HG03520 (cell line): ENCODE measurements around the gene GRIK3.

Experiments
- ATAC-seq: cut with Tn5 transposase; IDR thresholded peaks from one replicate; pipeline ENCODE4 v1.9.1; 2021; ENCODE audit warnings: mild to moderate bottlenecking, moderate library complexity; ENCODE audit not compliant: unreplicated experiment

Gene GRIK3

DNA sequence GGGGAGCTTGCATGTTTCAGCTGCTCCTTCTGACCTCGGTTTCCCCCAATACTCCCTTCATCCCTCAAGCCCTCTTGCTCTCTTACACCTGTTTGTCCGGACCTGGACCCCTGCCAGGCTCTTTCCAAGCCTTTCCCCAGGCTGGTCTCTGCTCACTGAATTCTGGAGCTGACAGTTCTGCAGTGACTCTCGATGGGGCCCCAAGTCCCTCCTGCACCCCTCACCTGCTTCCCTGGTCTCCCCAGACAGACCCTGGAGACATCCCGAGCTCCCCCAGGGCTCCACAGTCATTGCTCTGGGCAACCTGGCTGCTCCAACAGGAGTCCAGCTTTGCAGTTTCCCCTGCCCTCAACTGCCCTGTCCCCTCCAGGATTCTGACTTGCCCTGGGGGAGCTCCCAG is 198.6 kb downstream of the GRIK3 start:
- no peak for ATAC-seq

DNA sequence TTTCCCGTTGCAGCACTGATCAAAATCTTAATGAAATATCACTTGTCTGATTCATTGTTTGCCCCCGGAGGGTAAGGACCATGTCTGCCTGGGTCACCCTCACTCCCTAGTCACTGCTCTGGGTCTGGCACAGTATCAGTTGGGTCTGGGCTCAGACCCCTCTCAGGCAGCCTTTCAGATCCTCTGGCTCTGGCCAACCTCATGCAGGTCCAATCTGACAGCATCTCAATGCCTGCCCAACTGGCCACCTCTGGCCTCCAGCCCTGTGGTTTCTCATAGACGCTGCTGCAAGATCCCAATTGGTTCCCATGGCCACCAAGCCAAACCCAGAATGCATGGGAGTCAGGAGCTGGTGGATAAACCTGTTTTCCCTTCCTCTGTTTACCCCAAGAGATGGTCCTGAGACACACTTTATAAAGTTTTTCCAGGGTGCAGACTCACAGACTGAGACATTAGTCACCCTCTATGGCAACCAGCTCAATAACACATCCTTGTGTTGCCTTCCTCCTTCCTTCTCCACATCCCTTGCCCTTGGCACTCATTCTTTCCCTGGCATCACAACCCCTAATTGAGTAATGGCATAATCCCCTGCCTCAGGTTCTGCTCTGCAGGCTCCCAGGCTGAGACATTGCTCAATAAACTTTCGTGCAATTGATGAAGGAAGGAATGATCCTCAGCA is 199.2 kb downstream of the GRIK3 start:
- no peak for ATAC-seq

DNA sequence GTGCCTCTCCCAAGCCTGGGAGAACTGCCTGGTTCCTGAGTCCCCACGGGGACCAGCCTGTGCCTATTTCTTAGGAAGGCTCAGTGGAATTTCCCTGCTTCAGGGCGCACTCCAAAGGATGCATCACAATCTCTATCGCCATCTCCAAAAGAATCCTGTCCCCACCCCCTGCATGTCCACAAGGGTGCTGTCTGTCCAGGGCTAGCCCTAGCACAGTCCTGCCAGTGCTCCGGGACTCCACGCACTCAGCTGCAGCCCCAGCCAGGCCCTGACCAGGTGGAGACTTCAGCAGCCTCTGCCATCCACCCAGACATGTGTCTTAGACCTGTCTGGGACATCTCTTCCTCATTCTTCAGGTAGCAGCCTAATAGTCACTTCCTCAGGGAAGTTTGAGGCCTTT is 199.7 kb downstream of the GRIK3 start:
- no peak for ATAC-seq

DNA sequence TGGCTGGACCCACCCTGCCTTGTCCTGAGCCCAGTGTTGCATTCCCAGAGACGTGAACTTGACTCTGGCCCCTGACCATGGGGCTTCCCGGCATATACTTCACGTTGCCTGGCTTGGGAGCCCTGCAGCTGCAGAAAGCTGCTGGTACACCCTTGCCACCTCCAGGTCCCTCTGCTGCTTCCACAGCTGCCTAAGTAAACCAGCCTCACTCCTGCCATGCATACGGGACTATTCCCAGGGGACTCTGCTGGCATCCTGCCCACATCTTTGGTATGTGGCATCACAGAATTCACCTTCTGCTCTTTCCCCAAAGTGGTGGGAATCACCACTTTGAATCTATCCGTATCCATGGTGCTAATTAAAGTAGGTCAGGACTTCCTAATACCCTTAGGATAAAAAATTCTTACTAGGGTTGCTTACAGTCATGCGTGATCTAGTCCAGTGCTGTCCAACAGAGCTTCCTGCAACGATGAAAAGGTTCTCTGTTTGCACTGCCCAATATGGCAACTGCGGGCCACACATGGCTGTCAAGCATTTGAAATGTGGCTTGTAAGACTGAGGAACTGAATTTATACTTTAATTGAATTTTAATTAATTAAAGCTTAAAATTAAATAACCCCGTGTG is 203.0 kb downstream of the GRIK3 start:
- no peak for ATAC-seq

DNA sequence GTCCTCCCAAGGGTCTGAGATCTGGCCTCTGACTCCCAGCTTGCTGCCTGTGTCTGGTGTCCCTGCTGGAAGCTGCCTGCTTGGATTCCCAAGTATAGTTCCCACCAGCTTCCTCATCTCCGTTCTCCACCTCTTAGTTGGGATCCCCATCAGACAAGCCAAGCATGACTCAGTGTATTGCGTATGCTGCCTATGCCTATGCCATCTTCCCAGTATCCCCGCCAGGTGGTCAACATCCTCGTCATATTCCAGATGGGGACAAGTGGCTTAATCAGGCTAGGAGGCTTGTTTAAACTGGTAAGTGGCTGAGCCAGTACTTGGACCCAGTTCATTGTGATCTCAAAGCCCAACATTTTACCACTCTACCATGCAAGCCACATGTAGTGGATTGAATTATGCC is 204.4 kb downstream of the GRIK3 start:
- ATAC-seq: no peak

DNA sequence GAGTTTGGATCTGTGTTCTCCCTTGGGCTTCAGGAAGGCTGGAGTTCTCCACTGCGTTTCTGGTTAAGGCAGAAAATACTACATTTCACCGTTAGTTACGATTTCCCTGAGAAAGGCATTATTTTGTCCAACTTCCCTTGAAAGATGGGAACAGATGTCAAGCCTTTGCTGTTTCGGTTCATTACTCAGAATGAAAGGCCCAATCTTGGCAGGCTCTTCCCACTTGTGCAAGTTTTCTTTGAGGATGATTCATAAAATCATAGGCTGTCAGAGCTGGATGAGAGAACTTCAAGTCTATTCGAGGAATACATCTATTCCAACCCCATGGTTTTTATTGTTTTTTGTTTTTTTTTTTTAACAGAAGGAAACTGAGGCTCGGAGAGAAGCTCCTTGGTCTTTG is 205.2 kb downstream of the GRIK3 start:
- no peak for ATAC-seq

DNA sequence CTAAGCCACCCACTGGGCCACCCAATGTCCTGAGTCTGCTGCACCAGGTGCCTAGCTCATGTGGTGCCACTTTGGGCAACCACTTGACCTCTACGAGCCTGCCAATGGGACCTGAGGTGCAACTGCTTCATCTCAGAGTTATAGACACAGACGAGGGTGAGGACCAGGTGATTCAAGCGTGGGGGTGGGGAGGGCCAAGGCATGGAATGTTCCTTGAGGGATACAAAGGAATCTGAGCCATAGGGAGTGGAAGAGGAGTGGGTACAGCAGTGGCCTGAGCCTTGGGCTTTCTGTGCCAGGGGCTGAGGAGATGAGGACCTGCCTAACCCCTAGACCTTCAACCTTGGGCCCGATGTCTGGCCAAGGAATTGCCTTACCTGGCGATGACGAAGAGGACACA is 209.1 kb downstream of the GRIK3 start:
- no peak for ATAC-seq

DNA sequence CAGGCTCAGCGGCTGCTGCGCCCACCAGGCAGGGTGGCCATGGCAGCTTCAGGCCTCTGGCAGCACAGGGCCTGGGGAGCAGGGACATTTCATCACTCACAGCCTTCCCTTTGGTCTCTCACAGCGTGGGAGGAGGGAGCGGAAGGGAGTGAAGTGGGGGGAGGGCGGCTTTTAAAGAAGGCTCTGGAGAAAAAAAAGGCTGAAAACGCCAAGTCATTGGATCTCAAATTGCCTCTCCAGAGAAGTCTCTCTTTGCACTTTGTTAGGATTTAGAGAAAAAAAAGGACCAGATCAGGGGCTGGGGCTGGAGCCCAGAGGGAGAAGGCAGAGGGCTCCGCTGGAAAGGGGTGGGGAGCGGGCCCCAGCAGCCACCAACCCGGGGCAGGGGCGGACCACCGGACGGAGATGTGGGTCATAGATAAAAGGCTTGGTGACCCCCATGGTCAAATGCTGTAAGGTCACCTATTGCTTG is 209.9 kb downstream of the GRIK3 start:
- no peak for ATAC-seq

DNA sequence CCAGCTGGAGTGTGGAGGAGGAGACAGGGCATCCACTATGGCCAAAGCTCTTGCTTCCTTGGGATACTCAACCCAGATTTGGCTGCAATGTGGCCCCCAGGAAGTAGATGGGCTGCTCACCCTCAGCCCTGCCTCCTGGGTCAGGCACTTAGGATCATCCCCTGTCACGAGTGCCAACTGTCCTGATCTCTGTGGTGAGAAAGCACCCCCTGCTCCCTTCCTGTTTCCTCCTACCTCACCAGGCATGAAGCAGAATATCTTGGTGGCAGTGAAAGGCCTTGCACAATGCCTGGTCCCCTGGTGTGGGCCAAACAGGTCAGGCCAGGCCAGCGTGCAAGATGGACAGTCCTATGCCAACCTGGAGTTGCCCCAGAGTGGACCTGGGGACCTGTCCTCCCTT is 211.7 kb downstream of the GRIK3 start:
- ATAC-seq: no peak

DNA sequence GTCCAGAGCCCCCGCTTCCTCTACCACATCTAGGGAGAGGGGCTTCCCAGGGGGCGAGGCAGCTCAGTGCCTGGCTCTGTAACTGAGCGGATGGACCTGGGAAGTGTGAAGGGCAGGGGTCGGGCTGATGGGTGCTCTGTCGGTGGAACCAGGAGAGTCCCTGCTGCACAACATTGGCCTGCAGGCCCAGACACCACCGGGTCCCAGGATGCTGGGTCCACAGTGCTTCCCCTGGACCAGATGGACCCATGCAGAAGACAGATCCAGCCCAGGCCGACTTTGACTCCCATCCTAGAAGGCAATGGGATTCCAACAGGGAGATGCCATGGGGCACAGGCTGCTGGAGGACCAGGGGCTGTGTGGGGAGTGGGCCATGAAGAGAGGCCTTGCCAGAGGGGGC is 212.9 kb downstream of the GRIK3 start:
- ATAC-seq: no peak

DNA sequence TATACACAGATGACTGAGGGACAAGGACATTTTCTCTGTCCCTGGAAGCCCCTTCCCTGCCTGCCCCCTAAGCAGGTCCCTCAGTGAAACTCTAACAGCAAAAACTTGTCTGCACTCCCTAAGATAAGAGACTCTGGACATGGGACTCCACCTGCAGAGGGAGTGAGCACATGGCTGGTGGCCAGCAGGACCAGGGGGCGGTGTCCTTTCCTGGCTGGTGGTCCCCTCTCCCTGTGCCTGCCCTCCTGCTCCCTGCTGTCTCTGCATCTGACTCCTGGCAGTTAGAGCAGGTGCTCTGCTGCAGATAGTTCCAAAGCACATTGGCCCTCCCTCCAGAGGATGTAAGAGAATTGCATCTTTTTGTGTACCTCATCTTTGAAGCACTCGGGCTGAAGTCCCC is 215.5 kb downstream of the GRIK3 start:
- ATAC-seq: no peak

DNA sequence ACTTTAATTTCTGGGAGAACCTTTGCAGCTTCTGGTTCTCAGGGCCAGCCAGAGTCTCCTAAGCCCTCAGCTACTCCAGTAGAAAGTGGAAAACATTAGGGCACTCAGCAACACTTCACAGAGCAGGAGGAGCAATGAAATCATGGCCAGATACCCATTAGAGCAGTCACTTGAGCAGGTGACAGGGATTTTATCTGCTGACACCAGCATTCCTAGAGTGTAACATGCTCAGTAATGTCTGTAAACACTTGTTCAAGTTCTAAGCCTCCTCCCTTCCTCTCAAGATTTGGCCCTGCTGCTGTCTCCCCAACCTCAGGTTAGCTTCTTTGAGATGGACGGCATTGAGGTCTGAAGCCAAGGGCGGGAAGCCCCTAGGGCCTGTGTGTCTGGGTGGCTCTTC is 218.0 kb downstream of the GRIK3 start:
- ATAC-seq: no peak

DNA sequence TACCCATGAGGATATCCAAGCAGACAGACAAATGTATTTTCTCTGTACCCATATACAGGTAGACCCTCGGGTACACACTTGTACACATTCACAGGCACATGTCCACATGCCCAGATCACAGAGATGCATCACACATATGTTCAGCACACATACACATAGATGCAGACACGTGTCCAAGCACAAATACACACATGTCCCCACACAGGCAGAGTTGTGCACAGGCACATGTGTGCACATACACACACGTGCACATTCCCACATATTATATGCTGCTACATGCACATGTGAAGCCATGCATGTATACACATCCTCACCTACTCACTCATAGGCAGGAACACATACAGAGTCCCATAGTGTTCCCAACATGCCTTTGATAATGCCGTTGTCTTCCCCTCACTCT is 219.5 kb downstream of the GRIK3 start:
- ATAC-seq: no peak

DNA sequence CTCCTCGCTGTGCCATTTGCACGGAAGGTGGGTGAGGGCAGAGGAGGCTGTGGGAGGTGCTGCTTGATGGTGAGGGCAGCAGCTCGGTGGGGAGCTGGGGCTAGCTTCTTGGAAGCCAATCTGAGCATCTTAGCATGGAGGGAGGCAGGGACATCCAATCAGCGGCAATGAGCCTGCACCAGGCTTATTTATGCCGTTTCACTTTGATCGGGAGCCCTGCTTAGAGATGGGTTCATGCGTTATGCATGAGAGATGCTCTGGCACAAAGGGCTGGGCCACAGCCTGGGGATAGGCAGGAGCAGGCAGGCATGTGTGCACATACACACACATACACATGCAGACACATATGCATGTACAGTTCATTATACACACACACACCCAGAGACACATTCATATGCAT is 220.2 kb downstream of the GRIK3 start:
- no peak for ATAC-seq

DNA sequence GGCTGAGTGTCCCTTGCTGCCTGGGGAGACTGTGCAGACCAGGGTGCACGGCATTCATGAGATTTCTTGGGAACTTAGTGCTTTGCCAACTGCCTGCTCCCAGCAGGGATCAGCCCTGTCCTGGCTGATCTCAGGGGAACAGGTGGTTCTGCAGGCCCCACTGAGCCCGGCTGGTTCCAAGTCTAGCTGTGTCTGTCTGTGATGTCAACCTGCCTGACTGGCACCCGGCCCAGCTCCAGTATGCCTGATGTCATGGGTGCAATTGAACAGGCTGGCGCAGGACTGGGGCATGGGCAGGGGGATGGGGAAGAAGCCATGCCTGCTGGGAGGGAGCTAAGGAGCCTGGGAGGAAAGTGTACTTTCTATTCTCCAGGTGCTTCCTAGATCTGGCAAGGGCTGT is 227.1 kb downstream of the GRIK3 start:
- ATAC-seq: no peak

DNA sequence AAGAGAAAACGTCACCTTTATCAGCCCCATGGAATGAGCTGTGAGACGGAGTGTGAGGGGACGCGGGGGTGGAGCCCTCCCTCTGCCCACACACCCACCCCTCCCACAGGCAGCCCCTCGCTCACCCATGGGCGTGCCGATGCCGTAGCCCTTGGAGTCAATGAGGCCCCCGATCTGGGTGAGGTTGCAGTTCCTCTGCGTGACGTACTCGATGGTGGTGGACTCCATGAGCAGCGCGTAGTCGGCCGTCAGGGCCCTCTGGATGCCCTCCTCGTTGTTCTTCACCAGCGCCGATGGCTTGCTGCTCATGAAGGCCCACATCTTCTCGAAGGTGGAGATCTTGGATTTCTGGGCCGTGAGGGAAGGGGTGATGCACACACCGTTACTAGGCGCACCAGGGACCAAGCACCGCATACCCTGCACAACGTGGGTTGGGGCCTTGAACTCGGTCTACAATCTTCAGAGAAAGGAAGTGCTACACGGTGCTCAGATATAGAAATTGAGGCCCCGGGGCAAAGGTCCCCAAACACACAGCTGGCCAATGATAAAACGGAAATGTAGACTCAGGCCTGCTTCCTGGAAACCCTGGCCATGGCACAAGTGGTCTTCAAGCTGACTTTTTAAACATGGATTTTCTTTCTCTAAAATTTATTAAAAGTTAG is 228.2 kb downstream of the GRIK3 start:
- ATAC-seq: no peak

DNA sequence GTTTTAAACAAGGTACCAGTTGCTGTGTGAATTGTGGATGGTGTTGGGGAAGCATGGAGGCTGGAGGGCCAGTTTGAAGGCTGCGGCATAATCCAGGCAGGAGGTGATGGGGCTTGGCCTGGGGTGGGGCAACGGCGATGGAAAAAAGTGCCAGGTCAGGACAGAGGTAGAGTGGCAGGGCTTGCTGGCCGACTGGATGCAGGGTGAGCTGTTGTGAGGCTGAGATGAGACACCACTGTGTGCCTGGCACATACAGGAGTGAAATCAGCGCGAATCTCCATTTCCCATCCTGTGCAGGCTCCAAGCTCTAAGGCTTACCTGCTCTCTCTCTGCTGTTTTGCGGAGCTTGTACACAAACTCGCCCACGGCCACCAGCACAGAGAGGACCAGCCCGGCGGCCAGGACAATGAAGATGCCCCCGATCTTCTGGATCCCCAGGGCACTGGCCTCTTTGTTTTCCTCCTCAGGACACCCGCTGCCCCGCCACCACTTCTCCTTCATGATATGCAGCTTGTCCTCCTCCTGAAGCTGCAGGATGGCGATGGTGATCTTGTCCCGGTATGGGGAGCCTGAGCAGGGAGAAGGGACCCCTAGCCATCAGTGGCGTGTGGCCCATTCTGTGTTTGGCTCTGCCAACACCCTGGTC is 229.5 kb downstream of the GRIK3 start:
- no peak for ATAC-seq

DNA sequence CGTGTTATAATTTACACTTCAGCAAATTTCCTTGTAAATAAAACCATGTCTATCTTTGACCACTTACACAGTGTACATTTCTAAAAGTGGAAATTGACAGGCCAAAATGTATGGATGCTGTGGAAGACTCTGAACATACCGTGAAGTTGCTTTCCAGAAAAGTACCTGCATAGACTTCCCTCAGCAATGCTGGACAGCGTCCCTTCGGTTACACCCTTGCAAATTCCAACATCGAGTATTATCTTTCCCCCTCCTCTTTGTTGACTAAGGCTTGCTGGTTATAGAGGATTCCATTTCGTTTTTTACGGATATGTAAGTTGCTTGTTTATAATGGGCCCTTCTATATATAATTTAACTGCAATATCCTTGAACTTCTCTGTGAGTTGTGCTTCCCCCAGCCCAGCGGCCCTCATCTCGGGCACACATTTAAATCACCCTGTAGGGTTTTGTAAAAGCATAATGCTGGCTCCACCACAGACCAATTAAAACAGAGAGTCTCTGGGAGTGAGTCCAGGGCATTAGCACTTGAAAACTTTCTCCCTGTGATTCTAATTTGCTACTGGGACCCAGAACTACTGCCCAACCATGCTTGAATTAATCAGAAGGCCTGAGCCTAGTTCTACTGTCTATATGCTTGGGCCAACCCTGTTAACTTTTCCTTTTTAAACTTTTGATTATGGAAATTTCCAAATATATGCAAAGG is 230.3 kb downstream of the GRIK3 start:
- ATAC-seq: no peak

DNA sequence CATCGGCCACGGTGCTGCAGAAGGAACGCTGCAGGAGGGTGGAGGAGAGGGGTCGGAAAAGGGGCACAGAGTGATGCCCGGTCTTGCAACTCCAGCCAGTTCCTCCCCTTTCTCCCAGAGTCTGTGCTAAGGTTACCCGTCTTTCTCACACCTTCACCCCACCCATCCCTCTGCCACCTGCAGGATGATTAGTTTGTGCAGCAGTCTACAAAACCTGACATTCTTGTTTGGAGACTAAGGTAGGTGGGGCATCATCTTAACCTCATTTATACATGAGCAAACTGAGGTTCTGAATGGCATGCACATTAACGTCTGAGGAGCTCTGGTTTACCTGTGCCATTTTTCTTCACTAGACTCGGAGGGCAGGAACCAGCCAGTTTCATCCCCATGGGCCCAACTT is 232.3 kb downstream of the GRIK3 start:
- no peak for ATAC-seq

DNA sequence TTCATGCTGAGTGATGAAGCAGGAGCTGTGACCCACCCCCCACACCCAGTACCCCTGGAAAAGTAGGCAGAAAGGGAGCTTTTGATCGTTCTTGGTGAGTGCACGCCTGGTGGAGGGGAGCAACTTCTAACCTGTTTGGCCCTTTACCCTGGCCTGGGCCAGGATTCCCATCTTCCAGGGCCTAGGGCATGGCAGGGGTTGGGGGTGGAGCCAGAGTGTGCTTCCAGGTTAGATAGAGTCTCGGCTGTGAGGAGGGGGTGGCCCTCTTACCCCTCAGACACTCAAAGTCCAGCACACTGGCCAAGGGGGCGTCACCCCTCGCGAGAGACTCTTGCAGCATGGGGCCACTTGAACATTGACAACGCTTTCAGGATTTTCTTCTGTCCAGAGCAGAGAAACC is 236.6 kb downstream of the GRIK3 start:
- no peak for ATAC-seq

DNA sequence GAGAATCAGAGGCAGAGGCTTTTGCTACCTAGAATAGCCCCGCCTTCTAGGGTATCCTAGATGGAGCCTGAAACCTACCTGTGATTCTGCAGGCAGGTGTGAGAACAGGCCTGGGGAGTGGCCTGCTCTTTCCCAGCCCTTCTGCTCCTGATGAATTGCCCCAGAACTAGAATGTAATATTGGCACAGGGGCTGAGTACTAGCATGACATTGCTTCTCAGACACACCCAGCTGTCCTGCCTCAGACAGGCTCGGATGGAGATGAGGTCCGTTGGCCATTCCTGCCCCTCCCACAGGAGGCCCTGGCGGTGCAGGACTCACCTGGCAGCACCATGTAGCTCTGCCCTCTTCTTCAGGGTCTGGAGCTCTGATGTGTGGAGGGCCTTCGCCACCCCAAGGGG is 237.6 kb downstream of the GRIK3 start:
- ATAC-seq: no peak
